Dedifferentiated amniotic fluid mesenchymal stem cell (primary cell): ENCODE measurements around the gene SLC44A1.

Experiments
- DNase-seq: peaks from one replicate; pipeline ENCODE4 v3.0.0-alpha.2; 2016; ENCODE audit errors: extremely low spot score

The SLC44A1 gene

DNA sequence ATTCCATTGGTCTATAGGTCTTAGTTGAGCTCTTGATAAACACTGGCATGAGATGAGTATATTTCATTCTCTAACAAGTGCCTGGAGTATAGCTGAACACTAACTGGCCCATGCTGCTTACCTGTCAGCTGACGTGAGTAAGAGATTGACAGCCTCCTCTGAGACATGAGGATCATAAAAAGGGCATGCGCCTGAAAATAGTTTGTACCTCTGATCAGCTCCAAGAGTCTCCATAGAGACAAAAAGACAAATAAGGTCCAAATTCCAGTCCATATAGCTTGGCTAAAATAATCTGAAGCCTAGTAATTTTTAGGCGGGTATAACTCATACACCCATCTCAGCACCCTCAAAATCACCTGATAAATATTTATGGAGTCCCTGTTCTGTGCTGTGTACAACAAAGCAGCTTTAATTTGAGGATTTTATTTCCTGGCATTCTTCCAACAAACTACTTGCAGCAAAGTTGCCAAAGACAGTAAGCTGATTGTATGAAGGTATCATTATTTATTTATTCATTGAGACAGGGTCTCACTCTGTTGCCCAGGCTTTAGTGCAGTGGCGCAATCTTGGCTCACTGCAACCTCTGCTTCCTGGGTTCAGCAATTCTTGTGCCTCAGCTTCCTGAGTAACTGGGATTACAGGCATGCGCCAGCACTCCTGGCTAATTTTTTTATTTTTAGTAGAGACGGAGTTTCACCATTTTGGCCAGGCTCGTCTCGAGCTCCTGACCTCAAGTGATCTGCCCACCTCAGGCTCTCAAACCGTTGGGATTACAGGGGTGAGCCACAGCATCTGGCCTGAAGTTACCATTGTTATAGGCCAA is 187.2 kb downstream of the SLC44A1 start:
- DNase-seq = no peak

DNA sequence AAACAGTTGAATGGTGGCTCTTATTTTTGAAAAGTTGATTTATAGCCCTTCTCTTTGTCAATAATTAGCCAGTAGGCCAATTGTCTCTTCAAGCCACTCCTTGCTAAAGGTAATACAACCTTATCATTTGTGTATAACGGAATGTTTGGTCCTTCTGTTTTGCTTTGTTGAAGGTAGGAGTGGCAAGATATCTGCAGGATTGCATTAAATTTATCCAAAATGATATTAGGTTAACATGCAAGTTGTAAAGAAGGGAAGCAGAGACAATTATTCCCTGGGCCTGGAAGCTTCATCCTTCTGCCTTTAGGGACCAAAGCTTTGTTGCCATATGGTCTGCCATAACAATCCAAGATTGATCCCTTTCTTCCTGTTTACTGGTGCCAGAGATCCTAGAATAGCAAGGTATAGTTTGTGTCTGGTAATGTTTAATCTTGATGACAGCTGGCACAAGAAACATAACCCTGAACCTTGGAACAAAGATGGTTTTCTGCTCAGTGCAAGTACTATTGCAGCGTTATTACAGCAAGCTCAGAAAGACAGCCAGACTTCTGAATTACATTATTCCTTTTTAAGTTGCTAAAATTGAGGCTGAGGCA is 187.9 kb downstream of the SLC44A1 start:
- no peak for DNase-seq

DNA sequence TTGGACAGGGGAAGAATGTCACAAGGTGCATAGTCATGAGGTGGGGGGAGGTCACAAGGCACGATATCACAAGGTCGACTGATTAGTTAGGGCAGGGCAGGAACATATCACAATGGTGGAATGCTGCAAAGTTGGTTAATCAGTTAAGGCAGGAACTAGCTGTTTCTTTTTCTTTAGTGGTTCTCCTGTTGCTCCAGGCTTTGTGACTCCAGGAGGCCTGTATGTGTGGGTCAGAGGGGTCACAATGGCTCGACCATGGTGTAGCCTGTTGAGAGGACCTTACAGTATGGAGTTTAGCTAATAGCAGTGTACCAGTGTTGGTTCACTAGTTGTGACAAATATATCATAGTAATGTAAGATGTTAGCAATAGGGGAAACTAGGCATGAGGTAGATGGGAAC is 191.0 kb downstream of the SLC44A1 start:
- no peak for DNase-seq

DNA sequence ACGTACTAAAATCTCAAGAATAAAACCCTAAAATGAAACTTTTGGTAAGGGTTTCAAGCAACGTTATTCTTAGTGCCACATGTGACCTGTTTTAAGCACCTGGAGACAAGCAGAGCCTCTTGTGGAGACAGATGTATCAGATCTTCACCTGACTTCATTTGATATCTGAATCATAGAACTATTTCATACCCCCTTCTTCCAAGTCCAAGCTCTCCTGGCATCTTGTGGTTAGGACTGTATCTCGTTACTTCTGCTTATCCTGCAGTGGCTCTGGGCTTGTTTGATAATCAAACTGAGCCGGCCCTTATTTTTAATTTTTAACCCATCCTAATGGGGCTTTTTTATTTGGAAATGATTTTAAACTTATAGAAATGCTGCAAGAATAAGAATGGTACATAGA is 192.3 kb downstream of the SLC44A1 start:
- DNase-seq = no peak

DNA sequence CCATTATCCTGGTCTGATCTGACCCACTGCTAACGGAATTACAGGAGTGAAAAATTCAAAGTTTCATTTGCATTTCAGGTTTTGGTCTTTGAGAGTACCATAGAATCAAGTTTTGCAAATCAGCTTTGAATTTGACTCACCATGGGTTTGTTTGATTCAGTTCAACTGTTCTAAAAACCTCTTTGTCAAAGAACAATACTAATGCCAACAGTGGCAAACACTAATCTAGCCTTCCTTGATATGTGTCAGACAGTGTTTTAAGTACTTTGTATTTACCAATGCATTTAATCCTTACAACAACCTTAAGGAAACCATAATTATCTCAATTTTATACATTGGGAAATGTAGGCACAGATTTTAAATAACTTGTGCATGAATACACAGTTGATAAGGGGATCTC is 193.3 kb downstream of the SLC44A1 start:
- DNase-seq = no peak

DNA sequence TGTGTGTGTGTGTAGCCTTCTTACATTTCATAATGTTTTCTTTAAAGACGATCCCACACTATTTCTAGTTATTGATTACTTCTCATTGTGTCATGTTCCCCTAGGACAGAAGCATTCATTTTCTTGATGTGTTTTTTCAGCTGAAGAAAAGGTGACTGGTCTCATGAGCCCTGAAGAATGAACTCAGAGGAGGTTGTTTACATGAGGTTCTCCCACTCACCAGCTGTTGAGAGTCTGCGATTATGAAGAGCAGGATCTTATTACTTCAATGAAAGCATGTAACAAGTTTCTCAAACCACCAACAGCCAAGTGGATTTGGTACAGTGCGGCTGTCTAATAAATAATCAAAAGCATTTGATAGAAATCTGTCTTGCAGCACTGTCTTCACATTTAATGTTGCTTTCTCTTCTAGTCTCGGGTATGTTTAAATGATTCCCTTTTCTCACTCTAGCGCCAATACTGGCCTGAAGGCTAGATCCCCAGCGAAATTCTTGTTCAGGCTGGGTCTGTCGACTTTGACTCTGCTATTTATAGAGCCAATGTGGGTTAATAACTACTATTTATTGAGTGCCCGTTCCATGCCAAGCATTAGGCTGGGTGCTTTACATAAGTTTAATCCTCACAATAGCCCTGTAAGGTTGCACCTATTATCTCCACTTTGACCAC is 193.8 kb downstream of the SLC44A1 start:
- DNase-seq = peak; percentile 62

DNA sequence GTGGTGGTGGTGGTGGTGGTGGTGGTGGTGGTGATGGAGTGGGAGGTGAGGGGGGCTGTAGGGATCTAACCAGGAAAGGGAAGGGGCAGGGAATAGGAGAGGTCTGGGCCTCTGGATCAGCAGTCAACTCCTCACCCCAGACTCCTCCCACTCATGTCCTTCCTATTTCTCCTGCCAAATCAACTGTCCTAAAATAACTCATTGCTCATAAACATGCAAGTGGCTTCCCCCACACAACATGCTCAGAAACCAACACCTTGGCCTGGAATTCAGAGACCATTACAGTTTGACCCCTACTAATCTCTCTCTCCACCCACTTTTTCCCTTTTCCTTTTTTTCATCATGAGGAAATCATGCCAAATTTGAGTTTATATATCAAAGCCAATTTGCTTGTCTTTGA is 195.0 kb downstream of the SLC44A1 start:
- DNase-seq = no peak

DNA sequence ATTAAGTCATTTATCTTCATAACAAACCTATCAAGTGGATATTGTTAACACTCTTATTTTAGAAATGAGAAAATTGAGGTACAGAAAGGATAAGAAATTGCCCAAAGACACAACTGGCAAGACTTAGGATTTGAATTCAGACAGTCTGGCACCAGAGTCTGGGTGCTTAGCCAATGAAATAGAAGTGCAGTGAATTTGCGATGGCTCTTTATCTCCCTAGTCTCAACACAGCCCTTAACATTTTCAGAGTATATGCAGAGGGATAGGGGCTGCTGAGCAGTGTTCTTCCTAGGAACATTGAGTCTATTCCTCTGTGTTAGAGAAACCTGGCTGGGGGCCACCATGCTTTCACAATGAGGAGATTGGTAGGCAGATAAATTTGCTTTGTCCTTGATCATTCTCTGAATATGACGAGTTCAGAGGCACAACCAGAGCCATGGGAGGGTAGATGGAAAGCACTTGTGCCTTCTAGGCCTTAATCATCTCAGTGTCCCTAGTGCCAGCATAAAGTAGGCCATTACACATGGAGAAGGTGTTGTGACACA is 197.2 kb downstream of the SLC44A1 start:
- no peak for DNase-seq

DNA sequence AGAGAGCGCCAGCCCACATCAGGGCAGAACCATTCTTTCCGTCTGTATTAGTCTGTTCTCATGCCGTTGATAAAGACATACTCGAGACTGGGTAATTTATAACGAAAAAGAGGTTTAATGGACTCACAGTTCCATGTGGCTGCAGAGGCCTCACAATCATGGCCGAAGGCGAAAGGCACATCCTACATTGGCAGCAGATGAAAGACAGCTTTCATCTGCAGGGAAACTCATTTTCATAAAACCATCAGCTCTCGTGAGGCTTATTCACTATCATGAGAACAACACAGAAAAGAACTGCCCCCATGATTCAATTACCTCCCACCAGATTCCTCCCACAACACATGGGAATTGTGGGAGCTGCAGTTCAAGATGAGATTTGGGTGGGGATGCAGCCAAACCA is 198.7 kb downstream of the SLC44A1 start:
- DNase-seq = no peak

DNA sequence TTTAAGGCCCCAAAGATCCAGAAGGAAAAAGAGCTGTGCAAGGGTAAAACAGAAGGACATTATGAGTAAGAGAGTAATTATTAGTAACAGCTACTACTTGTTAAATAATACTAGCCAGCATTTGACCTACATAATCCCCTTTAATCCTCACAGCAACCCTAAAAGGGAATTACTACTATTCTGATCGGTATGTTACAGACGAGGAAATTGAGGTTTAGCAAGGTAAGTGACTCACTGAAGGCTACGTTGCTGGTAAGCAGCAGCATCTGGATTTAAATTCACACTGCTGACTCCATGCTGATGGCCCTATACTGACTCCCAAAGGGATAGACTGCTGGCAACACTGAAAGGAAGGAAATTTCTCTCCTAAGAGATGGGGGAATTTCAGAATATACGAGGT is 199.7 kb downstream of the SLC44A1 start:
- no peak for DNase-seq

DNA sequence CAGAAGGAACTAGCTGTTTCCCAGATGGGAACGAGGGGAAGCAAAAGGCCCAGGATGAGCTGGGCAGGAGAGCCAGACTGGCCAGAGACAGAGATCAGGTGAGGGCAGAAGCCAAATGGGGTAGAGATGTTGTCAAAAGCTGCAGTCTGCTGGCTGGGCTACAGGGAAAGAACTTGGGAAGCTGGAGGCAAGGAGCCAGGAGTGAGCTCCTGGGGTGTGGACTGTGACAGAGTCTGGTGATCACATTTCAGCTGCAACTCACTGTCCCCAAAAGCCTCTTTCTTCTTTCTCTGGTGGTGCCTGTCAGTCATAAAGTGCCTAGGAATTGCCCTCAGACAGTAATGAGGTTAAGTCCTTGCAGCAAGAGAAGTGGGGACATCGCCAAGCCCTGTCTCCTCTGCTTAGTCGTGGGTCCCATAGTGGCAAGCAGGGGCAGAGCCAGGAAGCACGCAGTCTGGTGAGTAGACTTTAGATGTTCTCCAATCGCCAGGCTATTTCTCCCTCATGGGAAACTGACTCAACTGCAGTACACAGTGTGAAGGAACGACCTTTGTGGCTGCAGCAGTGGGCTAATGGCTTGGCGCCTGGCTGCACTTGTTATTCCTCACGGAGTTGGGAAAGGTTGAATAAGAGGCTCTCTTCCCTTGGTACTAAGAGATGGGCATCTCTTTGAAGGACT is 200.9 kb downstream of the SLC44A1 start:
- DNase-seq = no peak

DNA sequence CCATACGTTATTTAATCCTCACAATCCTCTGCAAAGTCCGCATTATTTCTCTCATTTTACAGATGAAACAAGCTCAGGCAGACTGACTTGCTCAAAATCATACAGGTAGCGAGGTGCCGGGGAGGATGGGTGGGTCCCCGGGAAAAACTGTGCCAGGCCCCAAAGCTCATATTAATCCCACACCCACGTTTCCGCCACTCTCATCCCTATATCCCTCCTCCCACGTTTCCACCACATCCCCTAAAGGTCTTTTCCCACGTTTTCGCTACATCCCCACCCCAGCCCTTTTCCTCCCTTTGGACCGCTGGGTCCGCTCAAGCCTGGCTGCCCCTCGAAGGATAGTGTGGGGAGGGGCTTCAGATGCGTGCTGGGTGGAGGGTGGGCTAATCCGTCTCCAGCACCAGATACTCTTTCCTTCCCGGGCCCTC is 202.9 kb downstream of the SLC44A1 start:
- no peak for DNase-seq

DNA sequence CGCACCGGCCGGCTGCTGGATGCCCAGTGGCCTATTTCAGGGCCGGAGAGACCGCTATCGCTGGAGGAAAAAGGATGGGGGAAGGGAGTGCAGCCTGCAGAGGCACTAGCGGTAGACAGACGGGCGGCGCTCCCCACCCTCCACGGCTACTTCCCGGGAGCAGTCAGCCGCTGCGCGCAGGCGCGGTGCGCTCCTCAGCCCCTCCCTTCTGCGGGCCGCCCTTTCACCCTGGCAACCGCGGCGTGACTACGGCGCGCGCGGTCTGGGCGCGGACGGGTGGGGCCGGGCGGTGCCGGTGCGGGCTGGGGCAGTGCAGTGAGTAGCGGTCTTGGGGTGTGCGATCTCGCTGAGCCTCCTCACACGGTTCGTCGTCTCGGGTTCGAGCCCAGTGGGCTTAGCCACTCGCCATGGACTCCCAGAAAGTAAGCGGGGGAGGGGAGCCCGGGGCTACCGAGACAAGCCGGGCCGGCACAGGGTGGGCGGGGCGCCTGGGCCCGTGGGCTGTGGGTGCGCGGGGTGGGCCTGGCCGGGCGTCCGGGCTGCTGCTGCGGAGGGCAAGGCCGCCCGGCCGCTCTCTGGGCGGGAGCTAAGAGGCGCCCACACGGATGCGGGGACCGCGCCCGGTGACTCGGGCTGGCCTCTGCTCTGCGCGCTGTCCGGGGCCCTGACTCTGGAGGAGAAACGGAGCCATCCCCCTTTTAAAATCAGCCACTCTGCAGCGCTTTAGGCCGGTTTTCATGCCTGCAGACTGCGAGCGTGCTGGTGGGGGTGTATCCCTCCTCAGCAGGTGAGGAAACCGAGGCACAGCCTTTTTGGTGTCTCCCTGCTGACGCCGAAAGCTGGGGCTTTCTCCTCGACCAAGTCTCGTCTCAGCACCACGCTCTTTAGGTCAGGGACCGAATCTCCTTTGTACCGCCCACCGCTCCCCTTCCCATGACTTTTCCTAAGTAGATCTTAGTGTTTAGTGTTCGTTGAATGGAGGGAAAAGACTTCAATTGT is 203.7 kb downstream of the SLC44A1 start, which contains the start of gene FSD1L:
Gene FSD1L (plus strand): TSS at position 221 of the 999 bp plus-strand sequence. CDS start 187 bp downstream, at position 408.
- DNase-seq = peak; percentile 76

DNA sequence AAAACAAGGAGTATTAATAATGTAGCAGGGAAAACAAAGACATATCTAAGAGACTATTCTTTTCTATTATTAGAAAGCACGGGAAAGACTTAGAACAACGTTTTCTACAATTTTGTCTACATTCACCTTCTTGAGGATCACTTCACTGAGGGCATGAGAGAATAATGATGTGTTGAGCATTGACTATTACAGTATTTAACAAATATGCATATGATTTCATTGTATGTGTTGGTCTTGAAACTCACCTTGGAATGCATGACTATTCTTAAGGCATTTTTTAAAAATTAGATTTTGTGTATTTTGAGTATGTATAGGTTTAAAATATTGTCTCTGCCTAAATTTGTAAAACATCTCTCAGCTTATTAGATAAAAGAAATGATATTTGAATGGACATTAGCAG is 204.6 kb downstream of the SLC44A1 start:
- DNase-seq = peak; percentile 42

DNA sequence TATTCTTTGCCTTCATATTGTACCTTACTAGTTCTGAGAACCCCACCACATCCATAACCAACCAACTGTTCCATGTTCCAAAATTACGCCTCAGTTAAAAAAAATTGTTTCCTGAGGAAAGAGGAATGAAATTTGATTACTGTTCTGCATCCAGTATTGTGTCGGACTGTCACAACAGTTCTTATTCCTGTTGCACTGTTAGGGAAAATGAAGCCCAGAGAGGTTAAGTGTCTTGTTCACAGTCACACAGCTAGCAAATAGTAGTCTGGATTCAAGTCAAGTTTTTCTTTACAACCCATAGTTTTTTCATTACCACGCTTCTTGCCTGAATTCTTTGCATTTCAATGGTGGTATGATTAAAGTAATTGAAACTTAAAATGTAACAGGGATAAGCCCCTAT is 207.7 kb downstream of the SLC44A1 start:
- no peak for DNase-seq

DNA sequence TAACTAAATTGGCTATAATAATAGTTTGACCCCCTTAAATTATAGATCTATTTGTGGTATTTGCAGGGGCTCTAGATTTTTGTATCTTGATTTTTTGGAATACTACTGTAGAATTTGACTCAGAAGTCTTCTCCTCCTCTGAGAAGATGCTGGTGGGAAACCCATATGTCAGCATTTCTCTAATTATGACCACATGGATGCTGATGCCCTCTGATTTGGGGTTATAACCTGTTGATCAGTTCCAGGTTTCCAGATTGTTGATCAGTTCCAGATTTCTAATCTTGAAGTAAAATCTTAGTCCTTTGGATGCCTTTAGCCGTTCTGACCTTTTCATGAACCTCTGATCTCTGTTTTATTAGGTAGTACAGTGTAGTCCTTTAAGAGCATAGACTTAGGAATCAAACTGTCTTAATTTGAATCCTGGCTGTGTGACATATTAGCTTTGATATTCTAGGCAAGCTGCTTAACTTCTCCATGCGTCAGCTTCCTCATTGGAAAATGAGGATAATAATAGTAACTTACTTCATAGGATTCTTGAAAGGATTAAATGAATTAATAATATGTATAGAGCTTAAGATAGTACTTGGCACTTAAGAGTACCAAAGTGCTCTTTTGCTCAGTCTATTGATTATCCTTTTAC is 211.5 kb downstream of the SLC44A1 start:
- no peak for DNase-seq

DNA sequence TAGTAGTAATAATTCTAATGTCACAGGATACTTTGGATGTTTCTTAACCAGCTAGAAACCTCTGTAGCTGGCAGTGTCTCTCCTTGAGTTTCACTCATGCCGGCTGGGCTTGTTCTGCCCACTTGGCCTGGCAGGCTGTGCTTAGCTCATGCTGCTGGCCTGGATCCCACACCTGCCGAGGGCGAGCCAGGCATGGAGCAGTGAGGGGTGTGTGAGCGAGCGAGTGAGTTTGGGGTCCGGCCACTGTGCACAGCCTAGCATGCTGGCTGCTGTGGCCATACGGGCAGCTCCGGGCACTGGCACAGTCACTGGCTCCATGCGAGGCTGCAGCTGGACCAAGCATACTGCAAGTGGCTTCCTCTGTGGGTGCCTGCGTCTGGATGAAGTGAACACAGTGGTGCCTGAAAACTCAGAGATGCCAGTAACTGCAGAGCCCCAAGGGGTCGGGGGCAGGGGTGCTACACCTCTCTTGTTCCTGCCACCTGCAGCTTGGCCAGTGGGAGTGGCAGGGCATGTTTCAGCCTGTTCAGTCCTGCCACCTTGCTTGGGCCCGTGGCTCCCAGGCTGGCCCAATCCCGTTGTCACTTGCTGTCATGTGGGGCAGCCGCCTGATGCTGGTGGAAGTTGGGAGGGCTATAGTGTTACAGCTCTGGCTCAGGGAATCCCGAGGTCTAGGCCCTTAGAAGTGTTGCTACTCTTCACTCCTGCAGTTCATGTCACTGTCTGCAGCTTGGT is 213.3 kb downstream of the SLC44A1 start:
- DNase-seq = no peak

DNA sequence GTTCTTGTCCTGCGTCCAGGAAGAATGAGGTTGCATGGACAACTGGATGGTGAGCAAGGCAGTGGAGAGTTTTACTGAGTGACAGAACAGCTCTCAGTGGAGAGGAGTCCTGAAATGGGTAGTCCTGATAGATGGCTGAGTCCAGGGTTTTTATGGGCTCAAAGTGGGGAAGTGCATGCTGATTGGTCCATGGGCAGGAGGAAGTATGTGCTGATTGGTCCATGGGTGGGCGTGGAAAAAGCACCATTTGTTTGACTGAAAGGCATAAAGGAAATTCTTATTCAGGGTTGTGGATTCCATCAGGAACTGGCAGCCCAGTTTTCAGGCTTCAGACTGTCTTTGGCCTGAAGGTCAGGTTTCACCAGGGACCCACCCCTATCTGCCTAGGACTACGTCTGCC is 214.0 kb downstream of the SLC44A1 start:
- DNase-seq = no peak

DNA sequence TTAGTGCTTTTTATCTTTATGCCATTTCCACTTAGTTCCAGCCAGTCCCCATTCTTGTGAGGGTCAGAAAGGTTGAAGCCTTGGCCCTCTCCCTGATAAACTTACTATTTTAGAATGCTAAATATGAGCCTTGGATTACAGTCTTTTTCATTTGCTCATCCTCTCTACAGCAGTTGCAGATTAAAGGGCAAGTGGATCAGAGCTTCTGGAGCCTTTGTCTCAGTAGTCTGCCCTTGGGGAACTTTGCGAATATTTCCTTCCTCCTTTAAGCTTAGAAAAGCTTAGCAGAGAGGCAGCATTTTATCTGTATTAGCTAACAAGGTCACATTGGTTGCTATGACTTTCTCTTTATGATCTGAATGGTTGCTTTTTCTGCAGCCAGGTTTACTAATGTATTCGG is 214.9 kb downstream of the SLC44A1 start:
- DNase-seq = no peak
